IMR-90 (cell line): ENCODE data around the gene NR4A3. TPM values are rescaled to one million over a fixed set of nuclear protein-coding genes. Genes with fewer than 3 reads are reported as not detected.
A peak's percentile ranks its signal among the peaks of the same experiment; 100 is the strongest.

Experiments used
- ATAC-seq: fragments of 200-7000 bp; cut with Tn5 transposase; 2 replicates; pipeline ENCODE4 v1.9.1; 2020; ENCODE audit warnings: low read depth, mild to moderate bottlenecking, moderate library complexity
- Bru-seq: library from RNA; stranded (reverse); fragments of 400-500 nt; gene quantifications from one replicate; lab custom pipeline; 2021; lab: Mats Ljungman, UMichigan
- BruChase-seq, 2 experiments: library from RNA; stranded (reverse); fragments of 400-500 nt; gene quantifications; one replicate each; lab custom pipeline; 2021; lab: Mats Ljungman, UMichigan
- BruUV-seq: library from RNA; stranded (reverse); fragments of 400-500 nt; replicated peaks from 2 replicates; lab custom pipeline; 2021; lab: Mats Ljungman, UMichigan
- CTCF ChIA-PET: fragments of 300-600 bp; formaldehyde crosslinking; extraction: SDS; loops from one replicate; lab custom pipeline; 2021; ENCODE audit warnings: antibody characterized with exemption; lab: Yijun Ruan, JAX
- POLR2A ChIA-PET: fragments of 300-600 bp; sonication (Branson Sonifier 250); formaldehyde crosslinking; loops from one replicate; lab custom pipeline; 2022; ENCODE audit warnings: antibody characterized with exemption; ENCODE audit not compliant: unreplicated experiment; lab: Charles Lee
- DNase-seq: peaks from one replicate; pipeline ENCODE4 v3.0.0; 2013
- H2AFZ ChIP-seq: replicated peaks from 2 replicates; pipeline ENCODE3; 2013; ENCODE audit warnings: low read length, mild to moderate bottlenecking; ENCODE audit not compliant: poor library complexity
- H2AK5ac ChIP-seq: 2 replicates; pipeline ENCODE4 v1.6.1; 2013; ENCODE audit warnings: low read depth, low read length, inconsistent platforms
- H2AK9ac ChIP-seq: replicated peaks from 2 replicates; pipeline ENCODE3; 2013; ENCODE audit warnings: mild to moderate bottlenecking, low read depth, low read length, moderate library complexity; ENCODE audit not compliant: poor library complexity
- H2BK120ac ChIP-seq: 2 replicates; pipeline ENCODE4 v1.6.1; 2013; ENCODE audit warnings: low read depth, low read length, inconsistent platforms
- H2BK15ac ChIP-seq: 3 replicates; pipeline ENCODE4 v1.6.1; 2013; ENCODE audit warnings: low read depth, low read length, inconsistent platforms
- H2BK20ac ChIP-seq: 2 replicates; pipeline ENCODE4 v1.6.1; 2013; ENCODE audit warnings: low read depth, mild to moderate bottlenecking, inconsistent platforms, low read length, moderate library complexity
- H2BK5ac ChIP-seq: 2 replicates; pipeline ENCODE4 v1.6.1; 2013; ENCODE audit warnings: mild to moderate bottlenecking, low read depth, low read length, inconsistent platforms; ENCODE audit not compliant: poor library complexity, severe bottlenecking
- H3K14ac ChIP-seq: replicated peaks from 2 replicates; pipeline ENCODE4 v1.6.1; 2013; ENCODE audit warnings: low read depth, low read length, inconsistent platforms
- H3K18ac ChIP-seq: 2 replicates; pipeline ENCODE4 v1.6.1; 2013; ENCODE audit warnings: low read depth, low read length, control low read depth
- H3K23ac ChIP-seq: 2 replicates; pipeline ENCODE4 v1.6.1; 2013; ENCODE audit warnings: low read depth, low read length, inconsistent platforms
- H3K27ac ChIP-seq: 2 replicates; pipeline ENCODE4 v1.5.1; 2013; ENCODE audit warnings: mild to moderate bottlenecking, control low read depth, low read length; ENCODE audit not compliant: insufficient read depth
- H3K27me3 ChIP-seq: 2 replicates; pipeline ENCODE4 v1.6.1; 2013; ENCODE audit warnings: low read length; ENCODE audit not compliant: control insufficient read depth, insufficient read depth
- H3K36me3 ChIP-seq: 2 replicates; pipeline ENCODE4 v1.6.1; 2013; ENCODE audit warnings: low read length, mixed read lengths; ENCODE audit not compliant: control insufficient read depth, insufficient read depth
- H3K4ac ChIP-seq: 2 replicates; pipeline ENCODE4 v1.6.1; 2013; ENCODE audit warnings: low read depth, low read length, inconsistent platforms
- H3K4me1 ChIP-seq: 2 replicates; pipeline ENCODE4 v1.6.1; 2013; ENCODE audit warnings: low read length, mixed read lengths; ENCODE audit not compliant: control insufficient read depth, insufficient read depth
- H3K4me2 ChIP-seq: 2 replicates; pipeline ENCODE4 v1.6.1; 2013; ENCODE audit warnings: low read depth, mild to moderate bottlenecking, control low read depth, low read length, moderate library complexity
- H3K4me3 ChIP-seq: 2 replicates; pipeline ENCODE4 v1.5.1; 2013; ENCODE audit warnings: low read depth, mild to moderate bottlenecking, control low read depth, low read length, moderate library complexity; ENCODE audit not compliant: insufficient read depth
- H3K56ac ChIP-seq: 2 replicates; pipeline ENCODE4 v1.6.1; 2013; ENCODE audit warnings: low read length, inconsistent platforms; ENCODE audit not compliant: insufficient read depth; ENCODE audit errors: extremely low read depth
- H3K79me1 ChIP-seq, 2 experiments: 2 replicates each; pipeline ENCODE4 v1.6.1; 2013; ENCODE audit warnings: low read length in 2 of 2, inconsistent platforms in 1 of 2, low read depth in 1 of 2
- H3K9ac ChIP-seq: 2 replicates; pipeline ENCODE4 v1.6.1; 2013; ENCODE audit warnings: low read depth, low read length, control low read depth
- H3K9me1 ChIP-seq: 2 replicates; pipeline ENCODE4 v1.6.1; 2013; ENCODE audit warnings: low read length, inconsistent platforms; ENCODE audit not compliant: insufficient read depth
- H3K9me3 ChIP-seq: 2 replicates; pipeline ENCODE4 v1.6.1; 2013; ENCODE audit warnings: low read length; ENCODE audit not compliant: control insufficient read depth, insufficient read depth
- H4K20me1 ChIP-seq: 2 replicates; pipeline ENCODE4 v1.6.1; 2013; ENCODE audit warnings: low read length, inconsistent platforms; ENCODE audit not compliant: insufficient read depth
- H4K5ac ChIP-seq: 2 replicates; pipeline ENCODE4 v1.6.1; 2013; ENCODE audit warnings: mild to moderate bottlenecking, low read depth, low read length, control low read depth
- H4K8ac ChIP-seq, 2 experiments: 2 replicates each; pipeline ENCODE4 v1.6.1; 2013; ENCODE audit warnings: low read depth in 2 of 2, low read length in 2 of 2, control low read depth in 1 of 2, inconsistent platforms in 1 of 2
- H4K91ac ChIP-seq: 2 replicates; pipeline ENCODE4 v1.6.1; 2013; ENCODE audit warnings: low read depth, low read length, inconsistent platforms; ENCODE audit not compliant: insufficient read depth
- BHLHE40 ChIP-seq: fragments of 150-350 bp; IDR thresholded peaks from 2 replicates; pipeline ENCODE4 v1.6.1; 2016; ENCODE audit warnings: mild to moderate bottlenecking, low read depth, low read length
- CEBPB ChIP-seq: IDR thresholded peaks from 2 replicates; pipeline ENCODE4 v1.6.1; 2012; ENCODE audit warnings: low read depth, low read length, improper control_type of control experiment
- FOS ChIP-seq: fragments of 150-350 bp; IDR thresholded peaks from 2 replicates; pipeline ENCODE4 v1.6.1; 2016; ENCODE audit warnings: low read depth, low read length
- MAZ ChIP-seq: IDR thresholded peaks from 2 replicates; pipeline ENCODE4 v1.6.1; 2012; ENCODE audit warnings: low read depth, mild to moderate bottlenecking, low read length, improper control_type of control experiment, moderate library complexity, borderline replicate concordance
- MXI1 ChIP-seq: IDR thresholded peaks from 2 replicates; pipeline ENCODE4 v1.6.1; 2012; ENCODE audit warnings: low read depth, mild to moderate bottlenecking, low read length, moderate library complexity, borderline replicate concordance
- NFE2L2 ChIP-seq: fragments of 150-350 bp; IDR thresholded peaks from 2 replicates; pipeline ENCODE4 v1.6.1; 2016; ENCODE audit warnings: low read depth, mild to moderate bottlenecking, low read length
- POLR2A ChIP-seq: IDR thresholded peaks from 2 replicates; pipeline ENCODE4 v1.6.1; 2012; ENCODE audit warnings: mild to moderate bottlenecking, low read depth, low read length
- RAD21 ChIP-seq: IDR thresholded peaks from 2 replicates; pipeline ENCODE4 v1.6.1; 2012; ENCODE audit warnings: low read length, improper control_type of control experiment
- RCOR1 ChIP-seq: IDR thresholded peaks from 2 replicates; pipeline ENCODE4 v1.6.1; 2012; ENCODE audit warnings: mild to moderate bottlenecking, low read length, improper control_type of control experiment; ENCODE audit not compliant: insufficient replicate concordance
- RFX5 ChIP-seq: IDR thresholded peaks from 2 replicates; pipeline ENCODE4 v1.8.0; 2012; ENCODE audit warnings: low read depth, mild to moderate bottlenecking, low read length, moderate library complexity
- SMC3 ChIP-seq: fragments of 150-350 bp; IDR thresholded peaks from 2 replicates; pipeline ENCODE4 v1.6.1; 2016; ENCODE audit warnings: low read depth, mild to moderate bottlenecking, antibody characterized with exemption, low read length, moderate library complexity
- WGBS, 2 experiments: methylation state at CpG; one replicate each; pipeline versions ENCODE4 v1.1.5 to v1.1.7; 2013; ENCODE audit warnings: missing lambda C conversion rate in 2 of 2; ENCODE audit not compliant: insufficient read length in 1 of 2; ENCODE audit errors: extremely low coverage in 2 of 2; 5-methylcytosine and 5-hydroxymethylcytosine counted together
- dilution Hi-C: fragments of 300-500 bp; cut with HindIII; formaldehyde crosslinking; loops from one replicate; pipeline ENCODE4 v1.14.3; 2018; ENCODE audit warnings: low sequenced_read_pairs; ENCODE audit not compliant: unreplicated experiment
- in situ Hi-C: fragments of 300-500 bp; cut with MboI; formaldehyde crosslinking; loops from 3 replicates; pipeline ENCODE4 v1.14.3; 2019; ENCODE audit warnings: low sequenced_read_pairs, inconsistent platforms, mixed read lengths
- intact Hi-C: fragments of 100-400 bp; cut with micrococcal nuclease; formaldehyde crosslinking; loops from 2 replicates; pipeline ENCODE4 v1.10.0; 2022
- long read RNA-seq: library from polyadenylated mRNA; unstranded; transcript quantifications from one replicate; pipeline ENCODE4 v2.0.0, GENCODE V29; 2021; ENCODE audit not compliant: unreplicated experiment
- polyA plus RNA-seq, 3 experiments: library from polyadenylated mRNA; depleted of rRNA; stranded (reverse); fragments of >200 nt; gene quantifications; 2 replicates each; pipeline ENCODE4 v1.2.3, GENCODE V29; 2012; ENCODE audit warnings: low replicate concordance in 1 of 3
- total RNA-seq: library from RNA; depleted of rRNA; stranded (reverse); fragments of >200 nt; gene quantifications from 2 replicates; pipeline ENCODE4 v1.2.3, GENCODE V29; 2012; rRNA removed
- TF ChIP-seq, protein P1 (sequence below): fragments of 150-350 bp; IDR thresholded peaks from 2 replicates; pipeline ENCODE4 v1.6.1; 2016; ENCODE audit warnings: low read depth, mild to moderate bottlenecking, low read length, moderate library complexity, borderline replicate concordance
- TF ChIP-seq, protein P2 (sequence below): fragments of 150-350 bp; IDR thresholded peaks from 2 replicates; pipeline ENCODE4 v1.6.1; 2017; ENCODE audit warnings: mild to moderate bottlenecking, antibody characterized with exemption, low read length, low read depth

The NR4A3 gene
- 0.54 and 1.9 TPM in 2 replicates for total RNA-seq
- polyA plus RNA-seq (2012; rRNA removed) = 0.27 and 0.37 TPM in 2 replicates
- polyA plus RNA-seq (2012; cell fraction: cytosol; rRNA removed) = 0.48 and 2.2 TPM in 2 replicates
- 10.7 and 31.9 TPM in 2 replicates for polyA plus RNA-seq (2012; cell fraction: nucleus; rRNA removed; ENCODE audit: low replicate concordance)
- percentile 71 among the genes with signal in this experiment for Bru-seq, nascent RNA
- percentile 28 among the genes with signal in this experiment for BruChase-seq, experiment 1, labeled RNA remaining after a 6-hour chase
- percentile 48 among the genes with signal in this experiment for BruChase-seq, experiment 2, labeled RNA remaining after a 2-hour chase
- long read RNA-seq = 0 reads

DNA sequence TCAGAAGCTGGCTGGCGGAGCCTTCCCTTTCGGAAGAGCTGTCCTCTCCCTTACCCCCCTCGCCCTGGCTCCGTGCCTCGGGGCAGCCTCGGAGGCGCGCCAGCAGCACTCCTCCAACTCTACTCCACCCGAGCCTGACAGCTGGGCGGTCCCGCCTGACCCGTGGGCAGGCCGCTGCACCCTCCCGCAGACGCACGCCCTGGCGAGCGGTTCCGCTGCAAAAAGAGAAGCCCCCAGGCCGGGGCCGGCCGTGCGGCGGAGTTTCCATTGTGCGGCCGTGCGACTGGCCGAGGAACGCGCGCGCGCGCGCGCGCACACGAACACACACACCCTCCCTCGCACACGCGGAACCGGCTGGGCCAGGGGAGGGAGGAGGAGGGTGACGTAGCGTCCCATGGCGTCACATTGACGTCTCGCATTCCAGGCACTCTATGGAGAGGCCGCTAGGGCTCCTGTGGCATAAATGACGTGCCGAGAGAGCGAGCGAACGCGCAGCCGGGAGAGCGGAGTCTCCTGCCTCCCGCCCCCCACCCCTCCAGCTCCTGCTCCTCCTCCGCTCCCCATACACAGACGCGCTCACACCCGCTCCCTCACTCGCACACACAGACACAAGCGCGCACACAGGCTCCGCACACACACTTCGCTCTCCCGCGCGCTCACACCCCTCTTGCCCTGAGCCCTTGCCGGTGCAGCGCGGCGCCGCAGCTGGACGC is at the start of gene NR4A3:
Gene NR4A3, plus strand, starts transcription at position 490 of the 713 bp plus-strand sequence. CDS start 6,158 bp downstream, outside the sequence.
- in situ Hi-C loops = loop anchor here (25.0 kb wide), 2 partner anchors 391 to 559 kb away; no protein-coding TSS in a partner anchor
- TF ChIP-seq SMC3 (no peak), FOS (0 out of 2 replicates have a peak, but pooled peaks have one; percentile 24), BHLHE40 (peak; percentile 64; the same call in 1 of the 2 replicates), CEBPB (peak; percentile 8; the same call in 1 of the 2 replicates), POLR2A (peak; percentile 97), MAZ (peak; percentile 98), MXI1 (peak; percentile 83; the same call in 1 of the 2 replicates), RCOR1 (peak; percentile 78), RAD21 (0 out of 2 replicates have a peak, but pooled peaks have one; percentile 1), RFX5 (0 out of 2 replicates have a peak, but pooled peaks have one; percentile 38), NFE2L2 (no peak)
- TF ChIP-seq, protein P1, sequence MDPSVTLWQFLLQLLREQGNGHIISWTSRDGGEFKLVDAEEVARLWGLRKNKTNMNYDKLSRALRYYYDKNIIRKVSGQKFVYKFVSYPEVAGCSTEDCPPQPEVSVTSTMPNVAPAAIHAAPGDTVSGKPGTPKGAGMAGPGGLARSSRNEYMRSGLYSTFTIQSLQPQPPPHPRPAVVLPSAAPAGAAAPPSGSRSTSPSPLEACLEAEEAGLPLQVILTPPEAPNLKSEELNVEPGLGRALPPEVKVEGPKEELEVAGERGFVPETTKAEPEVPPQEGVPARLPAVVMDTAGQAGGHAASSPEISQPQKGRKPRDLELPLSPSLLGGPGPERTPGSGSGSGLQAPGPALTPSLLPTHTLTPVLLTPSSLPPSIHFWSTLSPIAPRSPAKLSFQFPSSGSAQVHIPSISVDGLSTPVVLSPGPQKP = no peak
- TF ChIP-seq, protein P2, sequence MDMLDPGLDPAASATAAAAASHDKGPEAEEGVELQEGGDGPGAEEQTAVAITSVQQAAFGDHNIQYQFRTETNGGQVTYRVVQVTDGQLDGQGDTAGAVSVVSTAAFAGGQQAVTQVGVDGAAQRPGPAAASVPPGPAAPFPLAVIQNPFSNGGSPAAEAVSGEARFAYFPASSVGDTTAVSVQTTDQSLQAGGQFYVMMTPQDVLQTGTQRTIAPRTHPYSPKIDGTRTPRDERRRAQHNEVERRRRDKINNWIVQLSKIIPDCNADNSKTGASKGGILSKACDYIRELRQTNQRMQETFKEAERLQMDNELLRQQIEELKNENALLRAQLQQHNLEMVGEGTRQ = 0 out of 2 replicates have a peak, but pooled peaks have one; percentile 11

More for the DNA sequence above, at the start of gene NR4A3:
- 0% methylated on average over 15 of the region's 75 CpGs; no CpG with 5 or more reads in 1 of the 2 experiments for WGBS, 2 experiments
- Histone ChIP-seq H3K27me3 (no peaks in the 10 kb centered on the region), H3K9ac (peak within 1 kb of the TSS; percentile 56), H2BK15ac (no peak within 1 kb of the TSS), H3K36me3 (no peaks in the 10 kb centered on the region), H3K9me3 (no peaks in the 10 kb centered on the region), H4K8ac (peak within 1 kb of the TSS in 1 of 2 experiments; percentile 14; a peak in 1 of 4 replicates), H3K14ac (peak within 1 kb of the TSS; percentile 72), H3K27ac (peak within 1 kb of the TSS; percentile 73), H3K4ac (no peak within 1 kb of the TSS; the same call in 1 of the 2 replicates), H2AFZ (peak within 1 kb of the TSS; percentile 99), H3K4me3 (peak within 1 kb of the TSS; percentile 78), H3K4me1 (peaks cover 3% of the 10 kb centered on the region), H2AK9ac (peak within 1 kb of the TSS; percentile 63), H3K9me1 (peaks cover 4% of the 10 kb centered on the region; the same call in 1 of the 2 replicates), H3K79me1 (peaks cover 4 to 23% of the 10 kb centered on the region in 2 experiments; a peak in 3 of 4 replicates), H4K20me1 (peaks cover 4% of the 10 kb centered on the region), H2BK20ac (no peak within 1 kb of the TSS), H3K18ac (peak within 1 kb of the TSS; percentile 8; the same call in 1 of the 2 replicates), H4K91ac (no peak within 1 kb of the TSS), H3K4me2 (peak within 1 kb of the TSS; percentile 97), H4K5ac (no peak within 1 kb of the TSS), H2BK120ac (peak within 1 kb of the TSS; percentile 34; the same call in 1 of the 2 replicates), H3K23ac (peak within 1 kb of the TSS; percentile 57), H3K56ac (0 out of 2 replicates have a peak within 1 kb of the TSS, but pooled peaks have one; percentile 30), H2BK5ac (peak within 1 kb of the TSS; percentile 82), H2AK5ac (no peak within 1 kb of the TSS)
- peak; percentile 62 for ATAC-seq
- CTCF ChIA-PET = interaction anchor here (0.6 to 0.7 kb wide), 2 partner anchors 580 to 749 kb away, joined by 3 read pairs; no protein-coding TSS in a partner anchor
- no TSS peak for BruUV-seq
- peak; percentile 99 for DNase-seq
- dilution Hi-C loops = no loop called here
- intact Hi-C loops = loop anchor here (2.0 to 5.0 kb wide), 10 partner anchors 191 to 776 kb away; partner anchors contain the start of genes ERP44, INVS, MSANTD3 and SEC61B
- POLR2A ChIA-PET = interaction anchor here (0.6 kb wide), 1 partner anchor 1580 kb away, joined by 5 read pairs; no protein-coding TSS in a partner anchor
